DND-41 (cell line): ENCODE data around the gene FAM181B.

Experiments
- ATAC-seq: fragments of 200-7000 bp; cut with Tn5 transposase; 3 replicates; pipeline ENCODE4 v1.9.1; 2021; ENCODE audit warnings: low read depth; ENCODE audit not compliant: insufficient read depth
- DNase-seq: peaks from one replicate; pipeline ENCODE4 v3.0.0-alpha.2; 2020
- H2AFZ ChIP-seq: 2 replicates; pipeline ENCODE4 v1.6.0; 2012; ENCODE audit warnings: low read depth, low read length
- H3K27ac ChIP-seq: 2 replicates; pipeline ENCODE4 v1.5.1; 2012; ENCODE audit warnings: low read length, inconsistent platforms
- H3K27me3 ChIP-seq: fragments of 200-600 bp; sonication (generic); 2 replicates; pipeline ENCODE4 v1.6.0; 2012; ENCODE audit warnings: low read length, mild to moderate bottlenecking, inconsistent platforms; ENCODE audit not compliant: insufficient read depth, poor library complexity
- H3K36me3 ChIP-seq: 2 replicates; pipeline ENCODE4 v1.5.1; 2012; ENCODE audit warnings: low read length, inconsistent platforms; ENCODE audit not compliant: insufficient read depth
- H3K4me1 ChIP-seq: 2 replicates; pipeline ENCODE4 v1.5.1; 2012; ENCODE audit warnings: mild to moderate bottlenecking, low read length; ENCODE audit not compliant: insufficient read depth
- H3K4me2 ChIP-seq: 2 replicates; pipeline ENCODE4 v1.6.0; 2012; ENCODE audit warnings: mild to moderate bottlenecking, moderate library complexity, low read length, inconsistent platforms; ENCODE audit not compliant: insufficient read depth
- H3K4me3 ChIP-seq, 2 experiments: fragments of 200-600 bp in 1 of 2; shearing (Covaris generic) in 1 of 2; 2 replicates each; pipeline ENCODE4 v1.5.1; 2012 to 2016; ENCODE audit warnings: inconsistent platforms in 2 of 2, low read length in 2 of 2, mild to moderate bottlenecking in 2 of 2, low read depth in 1 of 2, moderate library complexity in 1 of 2
- H3K79me2 ChIP-seq: 2 replicates; pipeline ENCODE4 v1.6.0; 2012; ENCODE audit warnings: low read length, inconsistent platforms; ENCODE audit not compliant: insufficient read depth
- H3K9ac ChIP-seq: 2 replicates; pipeline ENCODE4 v1.6.0; 2012; ENCODE audit warnings: low read depth, mild to moderate bottlenecking, inconsistent platforms, low read length, moderate library complexity
- H3K9me3 ChIP-seq: 2 replicates; pipeline ENCODE4 v1.5.1; 2012; ENCODE audit warnings: low read length, moderate library complexity, mild to moderate bottlenecking, inconsistent platforms; ENCODE audit not compliant: insufficient read depth, severe bottlenecking
- H4K20me1 ChIP-seq: 2 replicates; pipeline ENCODE4 v1.6.0; 2012; ENCODE audit warnings: low read length; ENCODE audit not compliant: insufficient read depth
- EZH2 ChIP-seq: IDR thresholded peaks from 3 replicates; pipeline ENCODE4 v1.6.1; 2012; ENCODE audit warnings: borderline replicate concordance, low read depth, mild to moderate bottlenecking, moderate library complexity, low read length, inconsistent platforms; ENCODE audit not compliant: severe bottlenecking
- TF ChIP-seq, protein P1 (sequence below): IDR thresholded peaks from 2 replicates; pipeline ENCODE4 v1.5.1; 2012; ENCODE audit warnings: borderline replicate concordance, low read length, moderate library complexity, mild to moderate bottlenecking; ENCODE audit not compliant: poor library complexity, severe bottlenecking; ENCODE audit errors: extremely low read depth

Gene FAM181B

DNA sequence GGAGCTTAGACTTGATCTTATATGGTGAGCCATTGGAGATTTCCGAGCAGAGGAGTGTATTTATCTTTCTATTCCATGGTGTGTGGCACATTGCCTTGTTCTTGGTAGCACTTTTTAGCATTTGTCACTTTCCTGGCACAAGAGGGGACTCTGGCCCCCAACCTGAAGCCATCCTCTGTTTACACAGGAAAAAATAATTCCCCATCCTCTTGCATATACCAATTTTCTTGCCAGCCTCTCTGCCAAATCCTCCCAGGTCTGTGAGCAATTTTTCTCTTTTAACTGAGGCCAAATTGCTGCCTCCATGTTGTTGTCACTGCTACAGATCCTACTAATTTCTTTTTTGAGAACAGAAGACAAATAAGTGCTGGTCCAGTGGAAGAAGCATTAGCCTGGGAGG lies 20.3 kb upstream of the FAM181B start:
- Histone ChIP-seq H4K20me1 (no peaks in the 10 kb centered on the region), H3K27ac (no peak overlapping the region), H3K9ac (no peak overlapping the region), H3K79me2 (no peaks in the 10 kb centered on the region), H3K36me3 (no peaks in the 10 kb centered on the region), H2AFZ (no peak overlapping the region), H3K4me2 (no peak overlapping the region), H3K4me3 (no peak overlapping the region), H3K9me3 (no peaks in the 10 kb centered on the region), H3K27me3 (peaks cover 8% of the 10 kb centered on the region), H3K4me1 (no peaks in the 10 kb centered on the region)
- DNase-seq (no peak), ATAC-seq (no peak)
- TF ChIP-seq, protein P1, sequence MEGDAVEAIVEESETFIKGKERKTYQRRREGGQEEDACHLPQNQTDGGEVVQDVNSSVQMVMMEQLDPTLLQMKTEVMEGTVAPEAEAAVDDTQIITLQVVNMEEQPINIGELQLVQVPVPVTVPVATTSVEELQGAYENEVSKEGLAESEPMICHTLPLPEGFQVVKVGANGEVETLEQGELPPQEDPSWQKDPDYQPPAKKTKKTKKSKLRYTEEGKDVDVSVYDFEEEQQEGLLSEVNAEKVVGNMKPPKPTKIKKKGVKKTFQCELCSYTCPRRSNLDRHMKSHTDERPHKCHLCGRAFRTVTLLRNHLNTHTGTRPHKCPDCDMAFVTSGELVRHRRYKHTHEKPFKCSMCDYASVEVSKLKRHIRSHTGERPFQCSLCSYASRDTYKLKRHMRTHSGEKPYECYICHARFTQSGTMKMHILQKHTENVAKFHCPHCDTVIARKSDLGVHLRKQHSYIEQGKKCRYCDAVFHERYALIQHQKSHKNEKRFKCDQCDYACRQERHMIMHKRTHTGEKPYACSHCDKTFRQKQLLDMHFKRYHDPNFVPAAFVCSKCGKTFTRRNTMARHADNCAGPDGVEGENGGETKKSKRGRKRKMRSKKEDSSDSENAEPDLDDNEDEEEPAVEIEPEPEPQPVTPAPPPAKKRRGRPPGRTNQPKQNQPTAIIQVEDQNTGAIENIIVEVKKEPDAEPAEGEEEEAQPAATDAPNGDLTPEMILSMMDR: no peak
- TF ChIP-seq EZH2: no peak

DNA sequence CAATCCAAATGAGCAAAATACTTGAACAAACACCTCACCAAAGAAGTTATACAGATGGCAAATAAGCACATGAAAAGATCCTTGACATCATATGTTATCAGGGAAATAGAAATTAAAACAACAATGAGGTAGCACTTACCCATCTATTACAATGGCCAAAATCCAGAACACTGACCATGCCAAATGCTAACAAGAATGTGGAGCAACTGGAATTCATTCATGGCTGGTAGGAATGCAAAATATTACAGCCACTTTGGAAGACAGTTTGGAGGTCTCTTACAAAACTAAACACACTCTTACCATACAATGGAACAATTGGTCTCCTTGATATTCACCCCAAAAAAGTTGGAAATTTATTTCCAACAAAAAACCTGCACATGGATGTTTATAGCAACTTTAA lies 19.1 kb upstream of the FAM181B start:
- H3K27ac ChIP-seq: no peak overlapping the region
- H4K20me1 ChIP-seq: no peaks in the 10 kb centered on the region
- H3K9me3 ChIP-seq: no peaks in the 10 kb centered on the region
- no peak overlapping the region for H3K4me2 ChIP-seq
- DNase-seq (no peak), ATAC-seq (no peak)
- no peaks in the 10 kb centered on the region for H3K36me3 ChIP-seq
- H3K27me3 ChIP-seq: peaks cover 8% of the 10 kb centered on the region
- H2AFZ ChIP-seq: no peak overlapping the region
- H3K4me1 ChIP-seq: no peaks in the 10 kb centered on the region
- H3K9ac ChIP-seq: no peak overlapping the region
- H3K79me2 ChIP-seq: no peaks in the 10 kb centered on the region
- no peak for TF ChIP-seq EZH2
- TF ChIP-seq, protein P1: no peak
- no peak overlapping the region for H3K4me3 ChIP-seq

DNA sequence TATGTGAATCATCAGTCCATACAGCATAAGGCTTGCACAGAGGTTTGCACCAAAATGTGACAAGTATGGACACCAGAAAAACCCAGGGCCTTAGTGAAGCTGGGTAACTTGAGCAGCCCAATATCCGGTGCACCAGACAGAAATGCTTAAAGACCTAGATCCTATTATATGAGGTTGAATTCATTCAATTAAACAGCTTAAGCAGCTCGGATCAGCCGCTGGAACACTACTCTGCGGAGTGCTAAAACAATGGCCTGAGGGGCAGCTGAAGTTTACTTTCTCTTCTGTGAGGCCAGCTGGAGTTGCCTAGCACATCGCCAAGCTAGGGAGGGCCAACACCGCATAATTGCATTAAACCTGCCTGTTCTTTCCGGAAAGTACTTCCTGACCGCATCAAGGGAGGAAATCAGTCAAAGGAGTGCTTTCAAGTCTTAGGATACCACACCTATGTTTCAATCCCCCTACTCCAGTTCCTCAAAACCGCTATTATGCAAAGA lies 17.0 kb upstream of the FAM181B start:
- H3K27ac ChIP-seq: no peak overlapping the region
- H3K9me3 ChIP-seq: no peaks in the 10 kb centered on the region
- ATAC-seq (peak; percentile 80), DNase-seq (peak; percentile 27)
- no peaks in the 10 kb centered on the region for H3K4me1 ChIP-seq
- H2AFZ ChIP-seq: no peak overlapping the region
- peaks cover 8% of the 10 kb centered on the region for H3K27me3 ChIP-seq
- H3K4me2 ChIP-seq: no peak overlapping the region
- no peak overlapping the region for H3K9ac ChIP-seq
- no peak overlapping the region for H3K4me3 ChIP-seq
- no peaks in the 10 kb centered on the region for H3K79me2 ChIP-seq
- no peaks in the 10 kb centered on the region for H4K20me1 ChIP-seq
- no peaks in the 10 kb centered on the region for H3K36me3 ChIP-seq
- TF ChIP-seq, protein P1: no peak
- no peak for TF ChIP-seq EZH2

DNA sequence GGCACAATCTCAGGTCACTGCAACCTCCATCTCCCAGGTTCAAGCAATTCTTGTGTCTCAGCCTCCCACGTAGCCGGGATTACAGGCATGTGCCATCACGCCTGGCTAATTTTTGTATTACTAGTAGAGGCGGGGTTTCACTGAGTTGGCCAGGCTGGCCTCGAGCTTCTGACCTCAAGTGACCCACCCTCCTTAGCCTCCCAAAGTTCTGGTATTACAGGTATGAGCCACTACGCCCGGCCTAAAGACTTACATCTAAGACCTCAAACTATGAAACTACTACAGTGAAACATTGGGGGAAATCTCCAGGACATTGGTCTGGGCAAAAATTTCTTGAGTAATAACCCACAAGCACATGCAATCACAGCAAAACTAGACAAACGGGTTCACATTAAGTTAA lies 13.8 kb upstream of the FAM181B start:
- H2AFZ ChIP-seq: no peak overlapping the region
- H4K20me1 ChIP-seq: no peaks in the 10 kb centered on the region
- no peaks in the 10 kb centered on the region for H3K36me3 ChIP-seq
- TF ChIP-seq, protein P1: no peak
- TF ChIP-seq EZH2: no peak
- no peak overlapping the region for H3K4me3 ChIP-seq
- H3K27ac ChIP-seq: no peak overlapping the region
- peaks cover 8% of the 10 kb centered on the region for H3K27me3 ChIP-seq
- H3K4me1 ChIP-seq: no peaks in the 10 kb centered on the region
- DNase-seq (no peak), ATAC-seq (no peak)
- no peak overlapping the region for H3K4me2 ChIP-seq
- H3K9me3 ChIP-seq: no peaks in the 10 kb centered on the region
- H3K79me2 ChIP-seq: no peaks in the 10 kb centered on the region
- no peak overlapping the region for H3K9ac ChIP-seq
